HS-27A (cell line): ENCODE data around the gene INPP4B.
A peak's percentile ranks its signal among the peaks of the same experiment; 100 is the strongest.
"Not testable (repeated sequence)": the region's sequence is repeated elsewhere in the genome, so short reads cannot be mapped to it uniquely, and the experiment has no call there.

Source experiments
- DNase-seq: peaks from one replicate; pipeline ENCODE4 v3.0.0-alpha.2; 2012; ENCODE audit warnings: low read depth, missing footprints

The INPP4B gene

GRCh38 chr4:142411993-142412392 lies 434.1 kb downstream of the INPP4B start:
- DNase-seq: no peak

- DNase-seq: peak; percentile 92
Observed at GRCh38 chr4:142408003-142408441, 438.1 kb downstream of the INPP4B start.

- no peak for DNase-seq
Observed at GRCh38 chr4:142407596-142407995, 438.5 kb downstream of the INPP4B start.

- DNase-seq: no peak
Observed at GRCh38 chr4:142406917-142407501, 439.1 kb downstream of the INPP4B start.

GRCh38 chr4:142406499-142406835 lies 439.6 kb downstream of the INPP4B start:
- no peak for DNase-seq

- DNase-seq: peak; percentile 60
Observed at GRCh38 chr4:142405695-142406498, 440.2 kb downstream of the INPP4B start.

- peak; percentile 71 for DNase-seq
Observed at GRCh38 chr4:142405021-142405694, 440.9 kb downstream of the INPP4B start.

GRCh38 chr4:142404191-142404611 lies 441.9 kb downstream of the INPP4B start:
- DNase-seq: no peak

GRCh38 chr4:142402900-142403299 lies 443.2 kb downstream of the INPP4B start:
- DNase-seq: no peak

GRCh38 chr4:142402156-142402555 lies 443.9 kb downstream of the INPP4B start:
- no peak for DNase-seq

GRCh38 chr4:142397364-142397991 lies 448.6 kb downstream of the INPP4B start:
- not testable (repeated sequence) for DNase-seq

- DNase-seq: no peak
Observed at GRCh38 chr4:142396279-142396678, 449.8 kb downstream of the INPP4B start.

- no peak for DNase-seq
Observed at GRCh38 chr4:142393127-142393526, 453.0 kb downstream of the INPP4B start.

GRCh38 chr4:142386856-142387255 lies 459.2 kb downstream of the INPP4B start:
- no peak for DNase-seq

- no peak for DNase-seq
Observed at GRCh38 chr4:142386449-142386848, 459.7 kb downstream of the INPP4B start.

GRCh38 chr4:142383800-142384470 lies 462.2 kb downstream of the INPP4B start:
- no peak for DNase-seq

- DNase-seq: no peak
Observed at GRCh38 chr4:142383354-142383753, 462.7 kb downstream of the INPP4B start.

GRCh38 chr4:142380052-142380602 lies 466.0 kb downstream of the INPP4B start:
- no peak for DNase-seq

- peak; percentile 94 for DNase-seq
Observed at GRCh38 chr4:142379277-142380051, 466.6 kb downstream of the INPP4B start.

- no peak for DNase-seq
Observed at GRCh38 chr4:142378179-142378578, 467.9 kb downstream of the INPP4B start.
